MM.1S (cell line): ENCODE measurements around the gene CHI3L1.

Experiments
- DNase-seq: peaks from one replicate; pipeline ENCODE4 v3.0.0-alpha.2; 2015
- H2AFZ ChIP-seq: fragments of 300-600 bp; sonication (generic); 2 replicates; pipeline ENCODE4 v1.6.0; 2016; ENCODE audit warnings: antibody characterized with exemption, low read length
- H3F3A ChIP-seq: fragments of 300-600 bp; sonication (generic); 2 replicates; pipeline ENCODE4 v1.6.1; 2016; ENCODE audit warnings: mild to moderate bottlenecking, antibody characterized with exemption, low read length, moderate library complexity, mixed read lengths; ENCODE audit not compliant: insufficient read depth
- H3K27ac ChIP-seq: fragments of 300-600 bp; sonication (generic); 2 replicates; pipeline ENCODE4 v1.5.1; 2016; ENCODE audit warnings: mild to moderate bottlenecking, low read length
- H3K27me3 ChIP-seq: fragments of 300-600 bp; sonication (generic); replicated peaks from 2 replicates; pipeline ENCODE4 v1.6.0; 2016; ENCODE audit warnings: low read length; ENCODE audit not compliant: insufficient read depth
- H3K36me3 ChIP-seq: fragments of 300-600 bp; sonication (generic); replicated peaks from 2 replicates; pipeline ENCODE4 v1.6.1; 2016; ENCODE audit warnings: mild to moderate bottlenecking, low read length, mixed read lengths; ENCODE audit not compliant: insufficient read depth
- H3K4me1 ChIP-seq: fragments of 300-600 bp; sonication (generic); 2 replicates; pipeline ENCODE4 v1.6.1; 2016; ENCODE audit warnings: low read length, mixed read lengths
- H3K4me2 ChIP-seq: fragments of 300-600 bp; sonication (generic); 2 replicates; pipeline ENCODE4 v1.6.0; 2016; ENCODE audit warnings: low read depth, low read length
- H3K4me3 ChIP-seq: fragments of 300-600 bp; sonication (generic); 2 replicates; pipeline ENCODE4 v1.5.1; 2016; ENCODE audit warnings: low read length, mixed read lengths
- H3K79me2 ChIP-seq: fragments of 300-600 bp; sonication (generic); 2 replicates; pipeline ENCODE4 v1.6.1; 2016; ENCODE audit warnings: mixed run types, low read length, mixed read lengths
- H3K9ac ChIP-seq: fragments of 300-600 bp; sonication (generic); 2 replicates; pipeline ENCODE4 v1.6.1; 2016; ENCODE audit warnings: low read length, mixed read lengths
- H3K9me2 ChIP-seq: fragments of 300-600 bp; sonication (generic); replicated peaks from 2 replicates; pipeline ENCODE4 v1.6.1; 2016; ENCODE audit warnings: mild to moderate bottlenecking, low read length, mixed read lengths; ENCODE audit not compliant: insufficient read depth
- H3K9me3 ChIP-seq: fragments of 300-600 bp; sonication (generic); replicated peaks from 2 replicates; pipeline ENCODE4 v1.6.1; 2016; ENCODE audit warnings: mild to moderate bottlenecking, low read length, mixed read lengths; ENCODE audit not compliant: insufficient read depth
- H4K20me1 ChIP-seq: fragments of 300-600 bp; sonication (generic); 2 replicates; pipeline ENCODE4 v1.6.1; 2016; ENCODE audit warnings: mild to moderate bottlenecking, low read length, moderate library complexity, mixed read lengths; ENCODE audit not compliant: insufficient read depth
- CTCF ChIP-seq: fragments of 300-600 bp; sonication (generic); IDR thresholded peaks from 2 replicates; pipeline ENCODE4 v1.5.1; 2016; ENCODE audit warnings: antibody characterized with exemption, low read length, mixed read lengths
- EZH2 ChIP-seq: fragments of 300-600 bp; sonication (generic); optimal IDR thresholded peaks from 2 replicates; pipeline ENCODE3; 2017; ENCODE audit warnings: low read depth, mild to moderate bottlenecking, antibody characterized with exemption, low read length, mixed read lengths
- EZH2phosphoT487 ChIP-seq: fragments of 300-600 bp; sonication (generic); IDR thresholded peaks from 2 replicates; pipeline ENCODE4 v1.6.1; 2018; ENCODE audit warnings: antibody characterized with exemption, low read length

The CHI3L1 gene

DNA sequence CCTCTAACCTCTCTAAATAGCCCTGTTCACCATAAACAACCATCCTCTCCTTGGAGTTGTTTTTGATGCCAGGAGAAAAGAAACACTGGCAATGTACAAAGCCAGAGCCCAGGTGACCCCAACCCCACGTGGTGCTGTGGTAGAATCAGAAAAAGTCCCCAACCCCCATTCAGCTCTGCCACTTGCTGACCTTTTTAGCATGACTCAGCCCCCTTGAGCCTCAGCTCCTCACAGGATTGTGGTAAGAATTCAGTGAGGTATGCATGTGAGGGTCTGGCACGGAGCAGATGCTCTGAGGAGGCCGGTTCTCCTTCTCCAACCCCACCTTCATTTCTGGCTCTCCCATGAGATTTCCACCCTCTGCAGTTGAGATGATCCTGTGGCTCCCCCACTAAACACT, 11.1 kb upstream of the CHI3L1 start:
- Histone ChIP-seq H3K9me3 (no peaks in the 10 kb centered on the region), H3K4me2 (no peak overlapping the region), H3K4me3 (no peak overlapping the region), H3K79me2 (no peaks in the 10 kb centered on the region), H3K9ac (no peak overlapping the region), H3K9me2 (no peaks in the 10 kb centered on the region), H4K20me1 (no peaks in the 10 kb centered on the region), H2AFZ (no peak overlapping the region), H3K27ac (no peak overlapping the region), H3K36me3 (no peaks in the 10 kb centered on the region), H3K4me1 (peaks cover 5% of the 10 kb centered on the region; the same call in 1 of the 2 replicates), H3K27me3 (no peaks in the 10 kb centered on the region), H3F3A (no peaks in the 10 kb centered on the region)
- DNase-seq: no peak
- TF ChIP-seq EZH2 (no peak), CTCF (no peak), EZH2phosphoT487 (no peak)

DNA sequence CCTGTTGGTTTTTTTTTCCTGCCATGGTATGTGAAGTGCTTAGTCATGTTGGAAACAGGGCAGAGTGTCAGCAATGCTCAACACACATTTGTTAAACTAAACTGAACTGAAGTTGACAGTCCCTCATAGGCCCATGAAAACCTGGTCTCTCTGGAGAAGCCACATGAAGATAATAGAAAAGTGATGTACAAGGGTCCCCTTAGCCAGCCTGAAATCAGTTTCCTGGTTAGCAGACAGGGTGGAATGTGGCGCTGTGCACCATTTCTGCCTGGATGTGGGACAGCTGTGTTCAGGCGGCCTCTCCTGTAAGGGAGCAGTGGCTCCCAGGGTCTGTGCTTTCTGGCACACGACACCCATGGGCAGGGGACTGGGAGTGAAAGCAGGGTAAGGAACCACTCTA, 9.9 kb upstream of the CHI3L1 start:
- TF ChIP-seq EZH2: no peak
- TF ChIP-seq EZH2phosphoT487: no peak
- no peak for TF ChIP-seq CTCF

DNA sequence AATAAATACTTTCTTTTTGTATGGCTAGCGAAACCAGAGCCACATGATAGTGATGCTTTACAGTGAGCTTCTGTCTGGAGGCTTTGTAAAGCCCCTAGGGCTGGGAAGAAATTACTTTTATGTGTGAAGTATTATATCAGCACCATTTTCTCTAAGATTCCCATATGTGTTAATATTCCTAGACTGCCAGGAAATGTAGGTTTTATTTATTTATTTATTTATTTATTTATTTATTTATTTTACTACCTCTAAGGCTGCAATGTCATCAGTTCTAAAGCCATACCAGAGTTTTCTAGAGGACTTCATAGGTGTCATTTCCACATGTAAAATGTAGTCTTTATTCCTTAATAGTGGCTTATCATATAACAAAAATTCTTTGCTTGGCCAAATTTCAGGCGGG, 4.4 kb upstream of the CHI3L1 start:
- TF ChIP-seq EZH2 (no peak), CTCF (no peak), EZH2phosphoT487 (no peak)
- Histone ChIP-seq H3K4me2 (no peak overlapping the region), H3K4me1 (no peaks in the 10 kb centered on the region), H3K79me2 (no peaks in the 10 kb centered on the region), H3K27me3 (no peaks in the 10 kb centered on the region), H2AFZ (no peak overlapping the region), H3F3A (no peaks in the 10 kb centered on the region), H3K4me3 (no peak overlapping the region), H3K9me2 (no peaks in the 10 kb centered on the region), H3K27ac (no peak overlapping the region), H3K36me3 (no peaks in the 10 kb centered on the region), H3K9ac (no peak overlapping the region), H4K20me1 (no peaks in the 10 kb centered on the region), H3K9me3 (no peaks in the 10 kb centered on the region)
- no peak for DNase-seq

More for the DNA sequence above, 9.9 kb upstream of the CHI3L1 start:
- Histone ChIP-seq H3K9me3 (no peaks in the 10 kb centered on the region), H3K4me2 (no peak overlapping the region), H3K36me3 (no peaks in the 10 kb centered on the region), H3K79me2 (no peaks in the 10 kb centered on the region), H4K20me1 (no peaks in the 10 kb centered on the region), H3F3A (no peaks in the 10 kb centered on the region), H3K4me3 (no peak overlapping the region), H3K27me3 (no peaks in the 10 kb centered on the region), H3K27ac (no peak overlapping the region), H3K4me1 (peaks cover 5% of the 10 kb centered on the region; the same call in 1 of the 2 replicates), H2AFZ (no peak overlapping the region), H3K9ac (no peak overlapping the region), H3K9me2 (no peaks in the 10 kb centered on the region)
- no peak for DNase-seq
